ENCODE measurements around the gene HTR6.

GRCh38 chr1:19643121-19643520 lies 21.6 kb upstream of the HTR6 start:
- TF ChIP-seq NFRKB (IDR thresholded peaks at IDR 0.05), result no peak
- TF ChIP-seq SP1 (IDR thresholded peaks at IDR 0.05), result no peak
- no peak for TF ChIP-seq ELF4 (IDR thresholded peaks at IDR 0.05)
- no peak for TF ChIP-seq BHLHE40 (IDR thresholded peaks at IDR 0.05; ENCODE audit: borderline replicate concordance)
- no peak for TF ChIP-seq FOXM1 (IDR thresholded peaks at IDR 0.05; ENCODE audit: borderline replicate concordance)
- TF ChIP-seq FOXK2 (IDR thresholded peaks at IDR 0.05), result no peak
- TF ChIP-seq SUZ12 (IDR thresholded peaks at IDR 0.05), result no peak
